ENCODE measurements around the gene ATR. TPM values are rescaled to one million over a fixed set of nuclear protein-coding genes. Genes with fewer than 3 reads are reported as not detected.

ATR gene
- polyA plus RNA-seq, 1 donor (not counting 4 experiments of a cell fraction or from before 2014, with no cell fraction given) = 30.8 TPM

DNA sequence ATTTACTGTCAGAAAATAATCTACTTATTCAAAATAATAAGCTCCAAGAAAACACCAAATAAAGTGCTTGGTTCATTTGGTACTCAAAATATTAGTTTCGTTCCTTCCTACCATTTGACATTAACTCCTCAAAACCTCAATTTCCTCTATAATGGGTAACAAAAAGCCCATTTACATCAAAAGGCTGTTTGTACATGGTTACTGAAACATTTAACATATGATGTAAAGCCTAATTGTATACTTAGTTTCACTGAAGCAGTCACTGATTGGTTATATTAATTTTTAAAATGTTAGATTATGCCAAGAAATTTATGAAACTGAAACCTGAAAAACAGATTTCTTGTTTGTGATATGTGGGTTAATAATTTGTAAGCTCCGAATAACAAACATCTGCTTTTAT is 145.4 kb downstream of the ATR start:
- H3K27me3 ChIP-seq (ENCODE audit: control insufficient read depth, extremely low read depth, insufficient read depth, low read length) = no peaks in the 10 kb centered on the region
- no peaks in the 10 kb centered on the region for H3K36me3 ChIP-seq (ENCODE audit: control insufficient read depth in 2 of 2, extremely low read depth in 1 of 2, insufficient read depth in 2 of 2, low read length in 2 of 2)
- H3K79me2 ChIP-seq (ENCODE audit: control insufficient read depth, insufficient read depth, low read length) = peaks cover 9% of the 10 kb centered on the region
- H3K9me1 ChIP-seq (ENCODE audit: control insufficient read depth, extremely low read depth, insufficient read depth, low read length) = no peaks in the 10 kb centered on the region
- no peak overlapping the region for H3K4me2 ChIP-seq (ENCODE audit: control insufficient read depth, extremely low read depth, insufficient read depth, low read depth, low read length)
- dilution Hi-C loops (cut with MboI; ENCODE audit: extremely low pct_ligation_motif_present, low sequenced_read_pairs) = no loop called here
- FAIRE-seq (no peak), DNase-seq (ENCODE audit: low read depth, low spot score) (no peak)
- no peak overlapping the region for H3K27ac ChIP-seq (ENCODE audit: control insufficient read depth, insufficient read depth, low read length)
- TF ChIP-seq EZH2 (IDR thresholded peaks at IDR 0.05; ENCODE audit: low read length) (no peak), CTCF (optimal IDR thresholded peaks at IDR 0.05 in 1 of 3, IDR thresholded peaks at IDR 0.05 in 1 of 3, conservative IDR thresholded peaks at IDR 0.05 in 1 of 3; ENCODE audit: extremely low read depth in 1 of 3, insufficient read depth in 2 of 3, low read length in 3 of 3) (no peak)
- H3K9me3 ChIP-seq (ENCODE audit: control insufficient read depth, low read depth, low read length) = no peaks in the 10 kb centered on the region
- no peak overlapping the region for H3K4me3 ChIP-seq (ENCODE audit: control insufficient read depth in 2 of 3, extremely low read depth in 1 of 3, insufficient read depth in 2 of 3, low read depth in 1 of 3, low read length in 3 of 3)
- H4K20me1 ChIP-seq (ENCODE audit: control insufficient read depth, extremely low read depth, insufficient read depth, low read length) = no peaks in the 10 kb centered on the region
- no peak overlapping the region for H3K9ac ChIP-seq (ENCODE audit: control insufficient read depth, extremely low read depth, insufficient read depth, low read length)
- no peaks in the 10 kb centered on the region for H3K4me1 ChIP-seq (ENCODE audit: control insufficient read depth, extremely low read depth, insufficient read depth, low read length)
- H2AFZ ChIP-seq (ENCODE audit: control insufficient read depth, low read length) = no peak overlapping the region

DNA sequence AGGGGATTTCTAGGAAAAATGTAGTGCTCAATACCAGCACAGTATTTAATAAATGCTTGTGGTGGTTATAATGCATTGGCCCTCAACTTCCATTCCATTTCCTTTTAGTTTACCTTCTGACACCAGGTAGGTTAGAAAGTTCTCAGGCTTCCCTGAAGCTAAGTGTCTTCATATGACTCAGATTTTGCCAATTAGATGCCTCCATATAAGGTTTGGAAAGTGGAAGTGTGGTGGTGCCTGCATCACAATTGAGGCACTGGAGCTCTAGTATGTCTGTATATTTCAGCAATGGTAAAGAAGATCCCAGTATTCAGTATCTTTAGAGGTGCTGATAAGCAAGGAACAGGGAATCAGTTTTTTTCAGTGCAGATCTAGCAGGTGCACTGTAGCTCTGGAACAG is 149.0 kb downstream of the ATR start:
- Histone ChIP-seq H3K27ac (ENCODE audit: control insufficient read depth, insufficient read depth, low read length) (no peak overlapping the region), H2AFZ (ENCODE audit: control insufficient read depth, low read length) (no peak overlapping the region), H3K79me2 (ENCODE audit: control insufficient read depth, insufficient read depth, low read length) (no peaks in the 10 kb centered on the region), H3K4me2 (ENCODE audit: control insufficient read depth, extremely low read depth, insufficient read depth, low read depth, low read length) (no peak overlapping the region), H3K4me1 (ENCODE audit: control insufficient read depth, extremely low read depth, insufficient read depth, low read length) (no peaks in the 10 kb centered on the region), H3K4me3 (ENCODE audit: control insufficient read depth in 2 of 3, extremely low read depth in 1 of 3, insufficient read depth in 2 of 3, low read depth in 1 of 3, low read length in 3 of 3) (no peak overlapping the region), H3K27me3 (ENCODE audit: control insufficient read depth, extremely low read depth, insufficient read depth, low read length) (no peaks in the 10 kb centered on the region), H3K9ac (ENCODE audit: control insufficient read depth, extremely low read depth, insufficient read depth, low read length) (no peak overlapping the region), H3K9me1 (ENCODE audit: control insufficient read depth, extremely low read depth, insufficient read depth, low read length) (no peaks in the 10 kb centered on the region), H3K9me3 (ENCODE audit: control insufficient read depth, low read depth, low read length) (no peaks in the 10 kb centered on the region), H4K20me1 (ENCODE audit: control insufficient read depth, extremely low read depth, insufficient read depth, low read length) (no peaks in the 10 kb centered on the region), H3K36me3 (ENCODE audit: control insufficient read depth in 2 of 2, extremely low read depth in 1 of 2, insufficient read depth in 2 of 2, low read length in 2 of 2) (peaks cover 0 to 2% of the 10 kb centered on the region in 2 experiments)
- TF ChIP-seq CTCF (optimal IDR thresholded peaks at IDR 0.05 in 1 of 3, IDR thresholded peaks at IDR 0.05 in 1 of 3, conservative IDR thresholded peaks at IDR 0.05 in 1 of 3; ENCODE audit: extremely low read depth in 1 of 3, insufficient read depth in 2 of 3, low read length in 3 of 3) (no peak), EZH2 (IDR thresholded peaks at IDR 0.05; ENCODE audit: low read length) (no peak)
- dilution Hi-C loops (cut with MboI; ENCODE audit: extremely low pct_ligation_motif_present, low sequenced_read_pairs) = no loop called here
- DNase-seq (ENCODE audit: low read depth, low spot score) (no peak), FAIRE-seq (no peak)
